AG10803 (cell line): ENCODE data around the gene TRAF3IP1.

Source experiments
- DNase-seq: peaks from one replicate; pipeline ENCODE4 v3.0.0; 2010; ENCODE audit warnings: low read depth
- H3K4me3 ChIP-seq: 2 replicates; pipeline ENCODE4 v1.5.1; 2011; ENCODE audit warnings: mild to moderate bottlenecking, low read length, control low read depth
- CTCF ChIP-seq: conservative IDR thresholded peaks from 2 replicates; pipeline ENCODE4 v1.5.1; 2011; ENCODE audit warnings: mild to moderate bottlenecking, low read length, control low read depth, inconsistent platforms

Gene TRAF3IP1

GRCh38 chr2:238278626-238279323, 41.5 kb upstream of the TRAF3IP1 start:
- no peak for TF ChIP-seq CTCF

GRCh38 chr2:238279324-238279682, 41.0 kb upstream of the TRAF3IP1 start:
- DNase-seq: no peak
- no peak for TF ChIP-seq CTCF

More at GRCh38 chr2:238278626-238279323, 41.5 kb upstream of the TRAF3IP1 start:
- DNase-seq: no peak
- H3K4me3 ChIP-seq: no peak overlapping the region

DNA sequence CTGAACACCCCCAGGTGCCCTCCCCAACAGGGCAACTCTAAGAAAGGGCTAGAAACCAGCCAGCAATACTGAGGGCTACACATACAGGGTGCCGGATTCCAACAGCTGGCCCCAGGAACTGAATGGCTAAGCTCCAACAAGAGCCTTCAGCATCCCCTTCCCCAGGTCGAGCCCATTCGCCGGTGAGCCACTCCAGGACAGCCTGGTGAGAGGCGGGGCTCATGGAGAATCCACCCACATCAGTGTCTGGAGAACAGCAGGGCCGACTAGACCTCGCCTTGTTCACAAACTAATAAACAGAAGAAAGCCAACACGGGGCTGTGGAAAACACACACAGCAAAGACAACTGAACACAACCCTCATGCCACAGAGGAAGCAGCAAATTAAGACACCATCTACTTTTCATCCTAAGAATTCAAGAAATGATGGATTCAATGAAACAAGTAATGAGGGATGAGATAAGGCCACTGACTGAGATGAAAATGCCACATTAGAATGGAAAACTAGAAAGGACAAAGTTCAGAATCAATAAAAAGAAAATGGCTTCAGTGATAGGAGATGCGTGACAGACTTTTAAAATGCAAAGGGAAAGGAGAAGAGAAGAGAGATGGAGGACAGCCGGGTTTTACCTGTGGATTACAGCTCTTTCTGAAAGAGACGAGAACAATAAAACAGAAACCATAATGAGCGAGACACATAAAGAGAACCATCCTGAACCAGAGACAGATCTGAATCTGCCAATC, 40.1 kb upstream of the TRAF3IP1 start:
- TF ChIP-seq CTCF: no peak
- no peak for DNase-seq
- H3K4me3 ChIP-seq: no peak overlapping the region

More at GRCh38 chr2:238279324-238279682, 41.0 kb upstream of the TRAF3IP1 start:
- no peak overlapping the region for H3K4me3 ChIP-seq

- no peak for TF ChIP-seq CTCF
- DNase-seq: no peak
- no peak overlapping the region for H3K4me3 ChIP-seq
These were observed 38.4 kb upstream of the TRAF3IP1 start for GRCh38 chr2:238281826-238282480.

GRCh38 chr2:238282861-238283738, 37.2 kb upstream of the TRAF3IP1 start:
- DNase-seq: no peak
- TF ChIP-seq CTCF: no peak
- H3K4me3 ChIP-seq: no peak overlapping the region

DNA sequence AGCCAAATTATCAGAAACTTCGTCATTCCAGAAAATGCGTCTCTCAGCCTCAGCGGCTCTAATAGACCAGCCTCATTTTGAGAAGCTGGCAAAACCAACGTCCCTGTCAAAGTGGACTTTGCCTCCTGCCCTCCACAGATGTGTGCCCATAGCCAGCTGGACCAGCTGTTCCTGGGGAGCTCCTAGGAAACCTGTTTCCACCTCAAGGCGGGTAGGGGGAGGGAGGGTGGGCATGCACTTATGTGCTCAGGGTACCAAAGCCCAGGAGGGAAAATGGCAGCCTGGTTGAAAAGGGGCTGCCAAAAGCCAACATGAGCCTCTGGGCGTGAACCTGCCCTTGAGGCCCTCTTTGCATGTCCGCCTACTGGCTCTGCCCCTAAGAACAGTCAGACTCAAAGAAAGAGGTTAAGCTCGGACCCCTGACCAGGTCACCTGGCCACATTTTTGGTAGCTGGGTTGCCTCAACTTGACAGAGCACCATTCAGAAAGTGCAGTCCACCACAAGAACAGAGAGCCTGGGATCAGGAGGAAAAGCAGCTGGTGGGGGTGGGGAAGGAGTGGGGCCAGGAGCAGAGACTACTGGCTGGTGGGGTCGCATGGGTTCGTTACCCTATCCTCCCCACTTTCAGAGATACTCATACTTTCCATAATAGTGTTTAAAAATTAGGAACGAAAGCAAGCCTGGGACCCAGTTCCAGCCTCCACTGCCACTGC, 35.4 kb upstream of the TRAF3IP1 start:
- H3K4me3 ChIP-seq: peak overlapping the region; percentile 0
- TF ChIP-seq CTCF: no peak
- no peak for DNase-seq
